Right forelimb (tissue), 1 donor: ENCODE measurements around the gene ADAMTSL4.
A peak's percentile ranks its signal among the peaks of the same experiment; 100 is the strongest.
"Not testable (repeated sequence)": the region's sequence is repeated elsewhere in the genome, so short reads cannot be mapped to it uniquely, and the experiment has no call there.

Experiments used
- DNase-seq: peaks from one replicate; pipeline ENCODE4 v3.0.0-alpha.2; 2018

Gene ADAMTSL4

GRCh38 chr1:150555971-150556865 is 7.0 kb downstream of the ADAMTSL4 start:
- DNase-seq: peak; percentile 37

DNA sequence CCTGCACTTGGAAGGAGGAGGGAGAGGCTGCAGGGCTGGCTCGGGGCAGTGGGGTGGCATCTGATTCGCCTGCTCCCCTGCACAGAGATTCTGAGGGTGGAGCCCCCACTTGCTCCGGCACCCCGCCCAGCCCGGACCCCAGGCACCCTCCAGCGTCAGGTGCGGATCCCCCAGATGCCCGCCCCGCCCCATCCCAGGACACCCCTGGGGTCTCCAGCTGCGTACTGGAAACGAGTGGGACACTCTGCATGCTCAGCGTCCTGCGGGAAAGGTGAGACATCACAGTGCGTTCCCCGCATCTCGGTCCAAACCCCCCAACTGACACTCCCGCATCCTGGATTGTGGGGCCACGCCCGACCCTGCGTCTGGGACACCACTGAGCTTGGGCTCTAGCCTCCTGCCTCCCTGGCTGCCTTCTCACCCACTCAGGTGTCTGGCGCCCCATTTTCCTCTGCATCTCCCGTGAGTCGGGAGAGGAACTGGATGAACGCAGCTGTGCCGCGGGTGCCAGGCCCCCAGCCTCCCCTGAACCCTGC is 7.9 kb downstream of the ADAMTSL4 start:
- peak; percentile 36 for DNase-seq

DNA sequence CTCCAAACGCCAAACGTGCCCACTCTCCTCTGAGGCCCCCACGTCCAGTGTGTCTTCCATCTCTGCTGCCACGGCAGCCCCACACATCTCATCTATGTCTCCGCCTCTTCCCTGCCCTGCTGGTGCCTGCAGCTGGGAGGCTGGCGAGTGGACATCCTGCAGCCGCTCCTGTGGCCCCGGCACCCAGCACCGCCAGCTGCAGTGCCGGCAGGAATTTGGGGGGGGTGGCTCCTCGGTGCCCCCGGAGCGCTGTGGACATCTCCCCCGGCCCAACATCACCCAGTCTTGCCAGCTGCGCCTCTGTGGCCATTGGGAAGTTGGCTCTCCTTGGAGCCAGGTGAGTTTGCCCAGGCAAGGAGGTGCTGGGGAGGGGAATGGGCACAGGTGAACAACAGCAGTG is 8.6 kb downstream of the ADAMTSL4 start:
- DNase-seq: peak; percentile 43

- peak; percentile 31 for DNase-seq
Measured at GRCh38 chr1:150558303-150558704, 9.1 kb downstream of the ADAMTSL4 start.

DNA sequence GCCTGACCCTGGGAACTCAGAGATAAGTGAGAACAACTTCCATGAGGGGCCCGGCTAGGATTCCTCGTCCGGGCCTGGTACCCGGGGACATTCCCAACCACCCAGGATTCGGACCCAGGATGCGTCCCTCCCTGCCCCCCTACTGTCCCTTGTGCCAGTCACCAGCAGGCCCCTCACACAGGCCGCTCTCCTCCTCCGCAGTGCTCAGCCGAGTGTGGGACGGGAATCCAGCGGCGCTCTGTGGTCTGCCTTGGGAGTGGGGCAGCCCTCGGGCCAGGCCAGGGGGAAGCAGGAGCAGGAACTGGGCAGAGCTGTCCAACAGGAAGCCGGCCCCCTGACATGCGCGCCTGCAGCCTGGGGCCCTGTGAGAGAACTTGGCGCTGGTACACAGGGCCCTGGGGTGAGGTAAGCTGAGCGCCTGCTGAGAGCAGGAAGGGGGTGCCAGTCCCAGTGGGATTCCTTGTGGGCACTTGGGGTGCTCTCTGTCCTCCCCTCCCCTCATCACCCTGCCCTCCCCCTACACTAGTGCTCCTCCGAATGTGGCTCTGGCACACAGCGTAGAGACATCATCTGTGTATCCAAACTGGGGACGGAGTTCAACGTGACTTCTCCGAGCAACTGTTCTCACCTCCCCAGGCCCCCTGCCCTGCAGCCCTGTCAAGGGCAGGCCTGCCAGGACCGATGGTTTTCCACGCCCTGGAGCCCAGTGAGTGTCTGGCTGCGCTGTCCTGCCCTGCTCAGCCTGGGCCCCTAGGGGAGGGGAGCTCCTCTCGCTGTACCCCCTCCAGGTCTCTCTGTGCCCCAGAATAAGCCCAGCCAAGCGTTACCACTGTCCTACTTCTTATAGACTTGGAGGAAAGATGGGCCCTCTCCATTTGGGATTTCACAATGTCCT is 9.8 kb downstream of the ADAMTSL4 start:
- DNase-seq: no peak

- DNase-seq: no peak
Measured at GRCh38 chr1:150559656-150560010, 10.4 kb downstream of the ADAMTSL4 start.

DNA sequence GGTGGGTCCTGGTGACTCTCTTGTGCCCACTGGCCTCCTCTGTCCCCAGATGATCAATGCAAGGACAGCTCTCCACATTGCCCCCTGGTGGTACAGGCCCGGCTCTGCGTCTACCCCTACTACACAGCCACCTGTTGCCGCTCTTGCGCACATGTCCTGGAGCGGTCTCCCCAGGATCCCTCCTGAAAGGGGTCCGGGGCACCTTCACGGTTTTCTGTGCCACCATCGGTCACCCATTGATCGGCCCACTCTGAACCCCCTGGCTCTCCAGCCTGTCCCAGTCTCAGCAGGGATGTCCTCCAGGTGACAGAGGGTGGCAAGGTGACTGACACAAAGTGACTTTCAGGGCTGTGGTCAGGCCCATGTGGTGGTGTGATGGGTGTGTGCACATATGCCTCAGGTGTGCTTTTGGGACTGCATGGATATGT is 10.8 kb downstream of the ADAMTSL4 start:
- peak; percentile 82 for DNase-seq

DNA sequence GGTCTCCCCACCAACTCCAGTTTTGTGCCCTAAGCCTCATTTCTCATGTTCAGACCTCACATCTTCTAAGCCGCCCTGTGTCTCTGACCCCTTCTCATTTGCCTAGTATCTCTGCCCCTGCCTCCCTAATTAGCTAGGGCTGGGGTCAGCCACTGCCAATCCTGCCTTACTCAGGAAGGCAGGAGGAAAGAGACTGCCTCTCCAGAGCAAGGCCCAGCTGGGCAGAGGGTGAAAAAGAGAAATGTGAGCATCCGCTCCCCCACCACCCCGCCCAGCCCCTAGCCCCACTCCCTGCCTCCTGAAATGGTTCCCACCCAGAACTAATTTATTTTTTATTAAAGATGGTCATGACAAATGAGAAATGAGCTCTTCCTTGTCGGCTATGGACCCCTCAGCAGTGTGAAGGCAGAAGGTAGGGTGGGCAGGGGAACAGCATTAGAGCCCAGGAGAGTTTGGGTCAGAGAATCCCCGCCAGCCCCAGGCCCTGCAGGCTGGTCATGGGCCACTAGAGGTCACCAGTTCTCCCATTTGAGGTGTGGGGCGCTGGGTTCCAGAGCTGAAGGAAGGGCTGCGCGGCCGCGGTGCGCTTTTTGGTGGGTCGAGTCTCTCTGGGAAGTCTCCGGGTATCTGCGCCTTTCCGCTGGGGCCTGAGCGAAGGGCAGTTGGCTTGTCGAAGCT is 11.5 kb downstream of the ADAMTSL4 start:
- DNase-seq: no peak

GRCh38 chr1:150561254-150561973 is 12.2 kb downstream of the ADAMTSL4 start:
- peak; percentile 98 for DNase-seq

- peak; percentile 97 for DNase-seq
Measured at GRCh38 chr1:150561974-150562445, 12.8 kb downstream of the ADAMTSL4 start.

- DNase-seq: no peak
Measured at GRCh38 chr1:150562446-150563339, 13.5 kb downstream of the ADAMTSL4 start.

- DNase-seq: peak; percentile 54
Measured at GRCh38 chr1:150563340-150564038, 14.3 kb downstream of the ADAMTSL4 start.

DNA sequence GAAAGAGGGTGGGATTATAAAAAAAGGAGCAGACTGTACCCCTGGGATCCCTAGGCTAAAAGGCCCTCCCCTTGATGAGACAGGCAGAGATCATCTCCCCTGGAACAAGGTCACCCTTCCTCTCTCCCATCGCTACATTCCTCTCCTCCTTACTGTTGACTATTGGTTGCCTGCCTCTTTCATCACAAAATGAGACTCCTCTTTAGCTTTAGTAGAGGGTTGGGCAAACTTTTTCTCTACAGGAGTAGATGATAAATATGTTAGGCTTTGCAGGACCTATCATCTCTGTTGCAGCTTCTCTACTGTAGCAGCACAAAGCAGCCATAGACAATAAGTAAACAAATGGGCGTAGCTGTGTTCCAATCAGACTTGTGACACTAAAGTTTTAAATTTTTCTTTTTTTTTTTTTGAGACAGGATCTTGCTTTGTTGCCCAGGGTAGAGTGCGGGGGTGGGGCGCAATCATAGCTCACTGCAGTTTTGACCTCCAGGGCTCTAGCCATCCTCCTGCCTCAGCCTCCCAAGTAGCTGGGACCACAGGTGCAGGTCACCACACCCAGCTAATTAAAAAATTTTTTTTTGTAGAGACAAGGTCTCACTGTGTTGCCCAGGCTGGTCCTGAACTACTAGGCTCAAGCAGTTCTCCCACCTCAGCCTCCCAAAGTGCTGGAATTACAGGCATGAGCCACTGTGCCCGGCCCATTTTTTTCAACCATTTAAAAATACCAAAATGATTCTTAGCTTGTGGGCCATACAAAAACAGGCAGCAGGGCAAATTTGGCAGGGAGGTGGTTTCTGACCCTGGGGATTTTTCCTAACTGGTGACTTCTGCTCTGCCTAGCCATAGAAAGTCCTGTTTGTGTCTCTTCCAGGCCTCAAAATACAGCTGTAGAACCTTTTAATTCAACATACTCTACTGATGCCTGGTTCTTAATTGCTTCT is 15.1 kb downstream of the ADAMTSL4 start:
- no peak for DNase-seq

- DNase-seq: not testable (repeated sequence)
Measured at GRCh38 chr1:150565240-150565991, 16.2 kb downstream of the ADAMTSL4 start.

DNA sequence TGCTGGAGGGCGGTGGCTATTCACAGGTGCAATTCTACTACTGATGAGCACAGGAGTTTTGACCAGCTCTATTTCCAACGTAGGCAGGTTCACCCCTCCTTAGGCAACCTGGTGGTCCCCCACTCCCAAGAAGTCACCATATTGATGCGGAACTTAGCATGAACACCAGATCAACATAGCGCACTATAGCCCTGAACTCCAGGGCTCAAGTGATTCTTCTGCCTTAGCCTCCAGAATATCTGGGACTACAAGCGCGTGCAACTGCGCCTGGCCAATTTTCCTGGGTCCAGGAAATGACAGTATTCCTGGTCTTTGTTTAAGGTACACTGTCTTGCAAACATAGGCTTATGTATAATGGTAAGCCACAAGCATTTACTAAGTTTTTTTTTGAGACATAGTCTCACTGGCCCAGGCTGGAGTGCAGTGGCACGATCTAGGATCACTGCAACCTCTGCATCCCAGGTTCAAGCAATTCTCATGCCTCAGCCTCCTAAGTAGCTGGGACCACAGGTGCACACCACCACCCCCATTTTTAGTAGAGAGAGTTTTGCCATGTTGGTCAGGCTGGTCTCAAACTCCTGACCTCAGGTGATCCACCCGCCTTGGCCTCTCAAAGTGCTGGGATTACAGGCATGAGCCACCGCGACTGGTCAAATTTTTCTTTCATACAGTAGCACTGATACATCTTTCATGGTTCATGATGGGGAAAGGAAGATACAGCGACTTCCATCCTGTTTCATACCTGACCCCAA is 17.6 kb downstream of the ADAMTSL4 start:
- no peak for DNase-seq

GRCh38 chr1:150567341-150567716 is 18.1 kb downstream of the ADAMTSL4 start:
- no peak for DNase-seq
